T follicular helper cell (primary cell): ENCODE measurements around the gene UBC.
"Not testable (repeated sequence)": the region's sequence is repeated elsewhere in the genome, so short reads cannot be mapped to it uniquely, and the experiment has no call there.

Experiments
- DNase-seq: peaks from one replicate; pipeline ENCODE4 v3.0.0-alpha.2; 2020; ENCODE audit warnings: low read depth

UBC gene

GRCh38 chr12:124930586-124930985 lies 16.1 kb upstream of the UBC start:
- no peak for DNase-seq

GRCh38 chr12:124929649-124930419 lies 15.4 kb upstream of the UBC start:
- DNase-seq = no peak

- no peak for DNase-seq
Observed at GRCh38 chr12:124928912-124929530, 14.6 kb upstream of the UBC start.

DNA sequence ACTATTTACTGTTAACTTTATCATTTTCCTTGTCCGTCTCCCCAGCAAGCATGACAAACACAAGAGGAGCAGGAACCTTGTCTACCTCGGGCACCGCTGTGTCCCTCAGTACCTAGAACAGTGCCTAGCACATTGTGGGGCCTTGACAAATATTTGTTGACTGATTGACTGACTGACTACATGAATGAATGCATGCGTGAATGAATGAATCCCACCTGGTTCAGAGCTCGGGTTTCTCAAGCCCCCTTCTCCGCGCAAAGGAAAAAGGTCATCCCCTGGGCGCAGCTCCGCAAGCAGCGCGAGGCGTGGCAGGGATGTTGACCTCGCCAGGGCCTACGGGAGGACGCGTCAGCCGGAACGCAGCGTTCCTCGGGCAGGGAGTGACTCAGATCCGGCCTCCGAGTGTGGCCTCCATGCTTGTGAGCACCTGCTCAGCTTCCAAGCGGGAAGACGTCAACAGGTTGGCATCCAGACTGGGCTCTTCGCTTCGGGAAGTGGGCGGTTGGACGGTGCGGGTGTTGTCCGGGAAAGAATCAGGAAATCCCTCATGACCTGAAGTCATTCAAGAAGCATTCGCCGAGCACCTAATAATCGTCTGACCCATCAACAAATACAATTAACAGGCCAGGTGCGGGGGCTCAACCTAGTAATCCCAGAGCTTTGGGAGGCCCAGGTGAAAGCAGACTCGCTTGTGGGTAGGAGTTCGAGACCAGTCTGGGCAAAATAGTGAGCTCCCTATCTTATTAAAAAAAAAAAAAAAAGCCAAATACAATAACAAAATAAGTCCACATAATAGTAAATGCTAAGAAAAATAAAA lies 13.9 kb upstream of the UBC start:
- DNase-seq = no peak

DNA sequence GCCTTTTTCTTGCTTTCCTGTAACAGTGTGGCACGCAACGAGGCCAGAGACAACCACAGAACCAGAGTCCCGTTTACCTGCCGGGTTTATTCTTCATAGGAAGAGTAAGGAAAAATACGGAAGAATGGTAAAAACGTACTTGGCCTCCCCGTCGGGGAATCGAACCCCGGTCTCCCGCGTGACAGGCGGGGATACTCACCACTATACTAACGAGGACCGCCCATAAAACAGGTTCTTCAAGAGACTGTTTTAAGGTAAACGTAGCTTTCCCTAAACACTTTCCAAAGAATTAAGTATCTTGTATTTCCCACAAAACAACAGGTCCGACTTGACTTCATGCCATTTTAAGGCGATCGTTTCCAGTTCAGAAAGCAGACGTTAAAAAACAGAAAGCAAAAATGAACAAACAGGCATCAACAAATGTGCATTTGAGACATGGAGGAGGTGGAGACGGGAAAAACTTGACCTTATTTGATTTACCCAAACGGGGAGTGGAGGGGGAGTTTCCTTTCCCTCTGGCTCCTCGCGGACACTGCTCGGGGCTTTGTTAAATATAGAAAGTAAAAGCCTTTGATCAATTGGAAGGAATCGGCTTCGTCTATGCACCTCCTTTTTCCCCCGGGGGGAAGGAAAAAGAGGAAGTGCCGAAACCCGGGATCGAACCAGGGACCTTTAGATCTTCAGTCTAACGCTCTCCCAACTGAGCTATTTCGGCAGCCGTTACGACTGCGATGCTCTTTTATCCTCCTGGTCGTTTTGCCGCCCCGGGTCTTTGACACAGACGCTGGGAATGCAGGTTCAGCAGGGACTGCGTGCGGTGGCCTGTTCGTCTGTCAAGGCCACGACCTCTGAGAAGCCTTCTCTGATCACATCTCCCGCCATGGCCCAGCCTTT lies 13.0 kb upstream of the UBC start:
- peak; percentile 84 for DNase-seq

GRCh38 chr12:124925782-124926181 lies 11.3 kb upstream of the UBC start:
- DNase-seq = not testable (repeated sequence)

- DNase-seq = no peak
Observed at GRCh38 chr12:124925117-124925516, 10.7 kb upstream of the UBC start.

DNA sequence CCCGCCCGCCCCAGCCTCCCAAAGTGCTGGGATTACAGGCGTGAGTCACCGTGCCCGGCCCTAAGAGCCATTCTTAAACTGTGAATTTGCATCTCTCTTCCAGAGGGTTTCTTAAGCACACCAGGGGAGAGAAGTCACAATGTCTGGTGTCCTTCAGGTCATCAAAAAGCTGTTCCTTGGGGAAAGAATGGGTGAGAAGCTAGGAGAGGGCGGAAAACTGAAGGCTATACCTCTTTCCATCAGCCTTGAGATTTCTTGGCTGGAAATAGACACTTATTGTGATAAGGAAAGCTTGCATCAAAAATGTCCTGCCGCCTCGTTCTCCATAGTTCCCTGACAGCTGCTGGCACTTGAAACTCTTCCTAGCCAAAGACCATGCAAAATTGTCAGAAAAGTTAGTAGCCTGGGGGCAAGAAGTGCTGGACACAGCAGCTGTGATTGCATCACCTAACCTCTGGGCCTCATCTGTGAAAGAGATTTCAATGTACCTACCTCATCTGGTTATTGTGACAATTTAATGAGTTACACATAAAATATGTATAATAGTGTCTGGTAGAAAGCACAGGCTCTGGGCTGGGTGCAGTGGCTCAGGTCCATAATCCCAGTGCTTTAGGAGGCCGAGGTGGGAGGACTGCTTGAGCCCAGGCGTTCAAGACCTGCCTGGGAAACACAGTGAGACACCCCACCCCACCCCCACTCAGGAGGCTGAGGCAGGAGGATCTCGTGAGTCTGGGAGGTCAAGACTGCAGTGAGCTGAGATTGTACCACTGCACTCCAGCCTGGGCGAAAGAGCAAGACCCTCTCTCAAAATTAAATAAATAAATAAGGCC lies 9.7 kb upstream of the UBC start:
- no peak for DNase-seq

- peak; percentile 35 for DNase-seq
Observed at GRCh38 chr12:124921200-124922031, 7.0 kb upstream of the UBC start.

DNA sequence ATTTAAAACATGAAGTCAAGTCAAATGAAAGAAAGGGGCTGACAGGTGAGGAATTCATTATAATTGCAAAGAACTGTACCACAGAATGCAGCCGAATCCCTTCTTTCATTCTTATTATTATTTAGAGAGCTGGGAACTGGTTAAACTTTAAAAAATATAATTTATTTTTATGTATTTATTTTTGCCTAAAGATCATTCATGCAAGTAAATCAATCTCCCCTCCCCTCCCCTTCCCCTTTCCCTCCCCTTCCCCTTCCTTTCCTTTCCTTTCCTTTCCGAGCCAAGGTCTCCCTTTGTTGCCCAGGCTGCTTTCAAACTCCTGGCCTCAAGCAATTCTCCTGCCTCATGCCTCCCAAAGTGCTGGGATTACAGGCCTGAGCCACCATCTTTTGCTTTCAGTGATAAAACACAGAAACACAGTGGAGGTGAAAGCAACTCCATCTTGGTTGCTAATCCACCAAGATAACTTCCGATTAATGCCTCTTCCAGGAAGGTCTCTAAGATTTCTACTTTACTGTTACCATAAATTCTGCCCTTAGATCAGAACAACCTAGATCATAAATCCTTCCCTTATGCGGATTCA lies 6.0 kb upstream of the UBC start:
- no peak for DNase-seq

DNA sequence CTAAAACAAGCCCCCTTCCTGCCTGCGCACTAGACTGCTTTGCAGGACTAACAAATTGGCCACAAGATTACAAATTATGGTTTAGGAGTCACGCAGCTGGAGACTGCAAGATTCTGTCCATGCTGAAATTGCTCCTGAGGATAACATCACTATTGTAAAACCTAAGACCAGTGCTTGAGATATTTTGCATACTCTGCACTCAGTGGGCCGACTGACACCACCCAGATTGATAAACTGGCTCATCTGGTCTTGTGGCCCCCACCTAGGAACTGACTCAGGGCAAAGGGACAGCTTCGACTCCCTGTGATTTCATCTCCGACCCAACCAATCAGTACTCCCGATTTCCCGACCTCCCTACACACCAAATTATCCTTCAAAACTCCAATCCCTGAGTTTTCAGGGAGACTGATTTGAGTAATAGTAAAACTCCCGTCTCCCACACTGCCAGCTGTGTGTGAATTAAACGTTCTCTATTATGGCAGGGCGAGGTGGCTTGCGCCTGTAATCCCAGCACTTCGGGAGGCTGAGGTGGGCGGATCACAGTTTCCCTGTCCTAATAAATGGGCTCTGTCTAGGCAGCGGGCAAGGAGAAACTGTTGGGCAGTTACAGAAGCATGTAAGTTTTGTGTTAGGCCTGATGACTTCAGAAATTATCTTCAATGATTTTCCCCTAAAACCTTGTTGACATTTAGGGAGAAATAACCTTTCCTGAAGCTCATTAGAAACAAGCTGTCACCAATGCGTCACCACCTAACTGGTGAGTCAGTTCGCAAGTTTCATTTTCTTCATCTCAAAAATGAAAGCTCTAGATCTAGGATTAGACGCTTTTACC lies 5.3 kb upstream of the UBC start:
- DNase-seq = no peak

GRCh38 chr12:124918622-124918988 lies 4.2 kb upstream of the UBC start:
- not testable (repeated sequence) for DNase-seq

DNA sequence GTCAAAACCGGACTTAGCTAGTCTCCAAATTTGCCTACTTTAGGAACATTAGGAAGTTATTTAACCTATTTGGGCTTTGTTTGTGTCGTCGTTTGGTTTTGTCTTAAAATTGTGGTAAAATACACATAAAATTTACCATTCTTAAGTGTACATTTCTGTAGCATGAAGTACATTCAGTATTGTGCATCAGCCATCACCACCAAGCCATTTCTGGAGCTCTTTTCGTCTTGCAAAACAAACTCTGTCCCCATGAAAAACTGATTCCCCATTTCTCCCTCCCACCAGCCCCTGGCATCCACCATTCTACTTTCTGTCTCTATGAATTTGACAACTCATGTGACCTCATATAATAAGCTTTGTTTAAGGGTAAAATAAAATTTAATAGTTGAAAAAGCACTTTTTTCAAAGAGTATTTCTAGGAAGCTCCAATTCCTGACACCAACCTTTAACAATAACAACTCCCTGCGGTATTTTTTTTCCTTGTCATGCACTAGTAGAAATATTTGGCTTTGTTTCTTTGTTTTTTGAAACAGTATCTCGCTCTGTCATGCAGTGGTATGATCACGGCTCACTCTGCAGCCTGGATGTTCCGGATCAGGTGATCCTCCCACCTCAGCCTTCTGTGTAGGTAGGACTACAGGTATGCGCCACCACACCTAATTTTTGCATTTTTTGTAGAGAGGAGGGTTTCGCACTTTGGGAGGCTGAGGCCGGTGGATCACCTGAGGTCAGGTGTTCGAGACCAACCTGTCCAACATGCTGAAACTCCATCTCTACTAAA lies 3.6 kb upstream of the UBC start:
- DNase-seq = no peak

DNA sequence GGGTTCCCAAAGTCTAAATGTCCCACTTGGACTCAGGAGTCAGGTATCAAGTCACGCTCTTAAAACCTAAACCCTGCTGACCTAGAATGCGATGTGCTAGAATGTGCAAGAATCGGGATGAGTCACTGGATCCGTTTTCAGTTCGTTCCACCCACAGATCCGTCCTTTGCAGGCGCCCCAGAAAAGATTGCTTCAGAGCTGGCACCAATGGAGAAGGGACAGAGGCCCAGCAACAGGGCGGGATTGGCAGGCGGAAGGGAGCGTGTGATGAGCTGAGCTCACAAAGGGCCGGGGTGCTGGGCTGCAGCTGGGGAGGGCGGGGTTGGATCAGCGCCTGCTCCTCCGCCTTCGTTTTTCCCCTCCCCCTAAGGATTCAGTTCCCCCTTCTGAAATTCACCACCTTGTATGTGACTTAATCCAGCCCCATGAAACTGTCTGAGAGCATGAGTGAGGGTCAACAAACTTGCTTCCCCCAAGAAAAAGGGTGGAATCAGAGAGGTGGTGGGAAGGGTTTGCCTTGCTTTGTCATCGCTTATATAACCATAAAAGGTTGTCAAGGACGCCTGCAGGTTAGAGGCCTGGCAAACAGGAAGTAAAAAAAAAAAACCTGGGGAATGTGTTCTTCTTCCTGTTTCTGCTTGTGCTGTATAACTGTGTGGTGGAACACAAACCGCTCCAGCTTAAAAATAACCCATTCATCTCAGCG lies 2.8 kb upstream of the UBC start:
- peak; percentile 92 for DNase-seq

DNA sequence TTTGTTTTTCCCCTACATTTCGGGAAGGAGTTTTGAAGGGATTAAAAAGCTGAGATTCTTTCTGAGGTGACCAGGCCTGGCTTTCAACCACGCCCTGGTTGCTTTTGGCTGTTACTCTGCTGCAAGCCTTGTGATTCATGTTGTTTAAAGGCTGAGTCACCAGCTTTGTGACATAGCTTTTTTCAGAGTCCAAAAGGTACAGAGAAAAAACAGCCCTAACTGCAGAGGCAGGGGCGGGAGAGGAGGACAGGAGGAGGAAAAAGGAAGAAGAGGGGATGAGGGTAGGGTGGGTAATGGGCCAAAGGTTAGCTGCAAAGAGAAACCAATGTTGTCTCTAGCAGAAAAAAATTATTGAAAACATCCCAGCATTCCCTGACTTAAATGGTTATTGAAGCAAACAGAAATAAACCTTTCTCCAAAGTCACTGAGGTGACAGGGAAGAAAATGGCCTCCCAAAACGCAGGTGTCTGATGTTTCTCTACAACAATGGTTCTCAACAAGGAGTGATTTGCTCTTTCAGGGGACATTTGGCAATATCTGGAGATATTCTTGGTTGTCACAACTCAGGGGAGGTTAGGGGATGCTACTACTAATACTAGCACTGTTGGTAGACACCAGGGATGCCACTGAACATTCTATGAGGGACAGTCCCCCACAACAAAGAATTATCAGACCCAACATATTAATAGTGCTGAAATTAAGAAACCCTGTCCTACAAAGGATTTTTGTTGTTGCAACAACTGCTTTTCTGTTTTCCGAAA lies 2.1 kb upstream of the UBC start:
- DNase-seq = no peak
